Transverse colon (tissue), 3 donors: Measurements from ENCODE around the gene INO80D.

Experiments
- CTCF ChIP-seq, 5 experiments: fragments of 200-600 bp in 3 of 5; fragments of 450-650 bp in 2 of 5; sonication (generic) in 3 of 5; IDR thresholded peaks; 1 replicate in 2 of 5; 2 replicates in 3 of 5; pipeline ENCODE4 v1.5.1; 2016 to 2017; ENCODE audit warnings: antibody characterized with exemption in 5 of 5, inconsistent platforms in 3 of 5, mild to moderate bottlenecking in 2 of 5, moderate library complexity in 1 of 5
- POLR2A ChIP-seq: fragments of 450-650 bp; IDR thresholded peaks from one replicate; pipeline ENCODE4 v1.6.1; 2016; ENCODE audit warnings: antibody characterized with exemption, mild to moderate bottlenecking, moderate library complexity

DNA sequence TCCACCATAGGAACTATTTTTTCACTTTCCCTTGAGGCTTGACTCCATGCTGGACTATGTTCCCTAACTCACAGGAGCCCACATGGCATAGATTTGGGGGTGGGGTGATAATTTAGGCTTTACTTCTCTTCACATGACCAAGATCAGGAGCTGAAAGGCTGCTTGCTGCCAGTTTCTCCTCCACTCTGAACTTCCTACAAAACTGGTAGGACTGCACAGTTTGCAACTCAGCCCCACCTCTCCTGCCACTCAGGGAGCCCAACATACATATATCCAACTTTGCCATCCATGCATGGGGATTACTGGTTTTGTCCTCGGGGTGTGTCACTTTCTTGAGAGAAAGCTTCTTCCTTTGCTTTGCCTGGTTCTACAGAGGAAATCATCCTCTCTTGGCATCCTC is 14.2 kb downstream of the INO80D start:
- TF ChIP-seq POLR2A (no peak), CTCF (IDR thresholded peaks at IDR 0.05) (no peak)
